ENCODE data around the gene ARFGAP1.

ARFGAP1 gene

GRCh38 chr20:63289311-63290135, 16.9 kb downstream of the ARFGAP1 start:
- no peak for FAIRE-seq

GRCh38 chr20:63290136-63290676, 17.6 kb downstream of the ARFGAP1 start:
- DNase-seq (ENCODE audit: insufficient read length, low spot score), result no peak
- FAIRE-seq, result no peak

More at GRCh38 chr20:63289311-63290135, 16.9 kb downstream of the ARFGAP1 start:
- no peak for DNase-seq (ENCODE audit: insufficient read length, low spot score)

GRCh38 chr20:63290677-63291472, 18.3 kb downstream of the ARFGAP1 start:
- peak; percentile 92 for DNase-seq (ENCODE audit: insufficient read length, low spot score)
- no peak for FAIRE-seq

GRCh38 chr20:63291811-63292210, 19.2 kb downstream of the ARFGAP1 start:
- FAIRE-seq (no peak), DNase-seq (ENCODE audit: insufficient read length, low spot score) (no peak)

GRCh38 chr20:63292292-63292701, 19.7 kb downstream of the ARFGAP1 start:
- no peak for FAIRE-seq
- no peak for DNase-seq (ENCODE audit: insufficient read length, low spot score)

GRCh38 chr20:63292904-63293303, 20.3 kb downstream of the ARFGAP1 start, which contains the start of gene COL20A1:
TSS of gene COL20A1 (plus strand) at chr20:63293186. CDS start at chr20:63295108, 1,922 bp downstream.
- DNase-seq (ENCODE audit: insufficient read length, low spot score) (no peak), FAIRE-seq (no peak)

GRCh38 chr20:63293456-63293855, 20.8 kb downstream of the ARFGAP1 start:
- FAIRE-seq (no peak), DNase-seq (ENCODE audit: insufficient read length, low spot score) (no peak)

GRCh38 chr20:63293871-63294535, 21.4 kb downstream of the ARFGAP1 start:
- DNase-seq (ENCODE audit: insufficient read length, low spot score), result no peak
- FAIRE-seq, result no peak

- DNase-seq (ENCODE audit: insufficient read length, low spot score), result no peak
- no peak for FAIRE-seq
Observed at GRCh38 chr20:63294536-63294900, 21.9 kb downstream of the ARFGAP1 start.

GRCh38 chr20:63295018-63295417, 22.4 kb downstream of the ARFGAP1 start:
- DNase-seq (ENCODE audit: insufficient read length, low spot score) (no peak), FAIRE-seq (no peak)

GRCh38 chr20:63295422-63295821, 22.8 kb downstream of the ARFGAP1 start:
- FAIRE-seq (no peak), DNase-seq (ENCODE audit: insufficient read length, low spot score) (no peak)

- FAIRE-seq, result no peak
Observed at GRCh38 chr20:63295846-63296245, 23.2 kb downstream of the ARFGAP1 start.

GRCh38 chr20:63296531-63297299, 24.1 kb downstream of the ARFGAP1 start:
- FAIRE-seq, result no peak
- DNase-seq (ENCODE audit: insufficient read length, low spot score), result no peak

More at GRCh38 chr20:63295846-63296245, 23.2 kb downstream of the ARFGAP1 start:
- DNase-seq (ENCODE audit: insufficient read length, low spot score), result no peak

- no peak for FAIRE-seq
Observed at GRCh38 chr20:63297371-63297781, 24.8 kb downstream of the ARFGAP1 start.

GRCh38 chr20:63297796-63298572, 25.4 kb downstream of the ARFGAP1 start:
- no peak for FAIRE-seq
- DNase-seq (ENCODE audit: insufficient read length, low spot score), result no peak

More at GRCh38 chr20:63297371-63297781, 24.8 kb downstream of the ARFGAP1 start:
- DNase-seq (ENCODE audit: insufficient read length, low spot score), result no peak

GRCh38 chr20:63298731-63299312, 26.2 kb downstream of the ARFGAP1 start:
- FAIRE-seq (no peak), DNase-seq (ENCODE audit: insufficient read length, low spot score) (no peak)

GRCh38 chr20:63301671-63302070, 29.1 kb downstream of the ARFGAP1 start:
- FAIRE-seq (no peak), DNase-seq (ENCODE audit: insufficient read length, low spot score) (no peak)

GRCh38 chr20:63303095-63303666, 30.6 kb downstream of the ARFGAP1 start:
- FAIRE-seq (no peak), DNase-seq (ENCODE audit: insufficient read length, low spot score) (no peak)

GRCh38 chr20:63305393-63305792, 32.8 kb downstream of the ARFGAP1 start:
- DNase-seq (ENCODE audit: insufficient read length, low spot score), result no peak
- no peak for FAIRE-seq

Measured in GM19239 (cell line).